GM10248 (cell line): ENCODE measurements around the gene CYFIP2.
"Not testable (repeated sequence)": the region's sequence is repeated elsewhere in the genome, so short reads cannot be mapped to it uniquely, and the experiment has no call there.

Source experiments
- CTCF ChIA-PET: fragments of 300-600 bp; sonication (Branson Sonifier 250); formaldehyde crosslinking; extraction: SDS; loops from one replicate; lab custom pipeline; 2021; ENCODE audit warnings: antibody characterized with exemption; lab: Yijun Ruan, JAX
- POLR2A ChIA-PET: fragments of 350-650 bp; sonication (Branson Sonifier 250); formaldehyde crosslinking; extraction: SDS; loops from one replicate; lab custom pipeline; 2020; ENCODE audit warnings: antibody characterized with exemption; lab: Yijun Ruan, JAX
- DNase-seq: peaks from one replicate; pipeline ENCODE4 v3.0.0; 2012; ENCODE audit errors: extremely low spot score
- TF ChIP-seq, protein P1 (sequence below): IDR thresholded peaks from 2 replicates; pipeline ENCODE4 v1.5.1; 2012; ENCODE audit warnings: mild to moderate bottlenecking, low read depth; ENCODE audit errors: extremely low read depth, missing control alignments, control extremely low read depth

CYFIP2 gene

DNA sequence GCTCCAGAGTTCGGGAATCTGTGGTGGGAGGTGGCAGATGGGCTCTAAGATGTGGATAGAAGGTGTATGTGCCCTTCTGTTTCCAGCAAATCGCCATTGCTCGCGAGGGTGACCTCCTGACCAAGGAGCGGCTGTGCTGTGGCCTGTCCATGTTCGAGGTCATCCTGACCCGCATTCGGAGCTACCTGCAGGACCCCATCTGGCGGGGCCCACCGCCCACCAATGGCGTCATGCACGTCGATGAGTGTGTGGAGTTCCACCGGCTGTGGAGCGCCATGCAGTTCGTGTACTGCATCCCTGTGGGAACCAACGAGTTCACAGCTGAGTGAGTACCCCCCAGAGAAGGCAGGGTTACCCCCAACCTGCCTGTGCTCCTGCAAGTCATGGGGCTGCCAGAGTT is 123.2 kb downstream of the CYFIP2 start:
- TF ChIP-seq, protein P1, sequence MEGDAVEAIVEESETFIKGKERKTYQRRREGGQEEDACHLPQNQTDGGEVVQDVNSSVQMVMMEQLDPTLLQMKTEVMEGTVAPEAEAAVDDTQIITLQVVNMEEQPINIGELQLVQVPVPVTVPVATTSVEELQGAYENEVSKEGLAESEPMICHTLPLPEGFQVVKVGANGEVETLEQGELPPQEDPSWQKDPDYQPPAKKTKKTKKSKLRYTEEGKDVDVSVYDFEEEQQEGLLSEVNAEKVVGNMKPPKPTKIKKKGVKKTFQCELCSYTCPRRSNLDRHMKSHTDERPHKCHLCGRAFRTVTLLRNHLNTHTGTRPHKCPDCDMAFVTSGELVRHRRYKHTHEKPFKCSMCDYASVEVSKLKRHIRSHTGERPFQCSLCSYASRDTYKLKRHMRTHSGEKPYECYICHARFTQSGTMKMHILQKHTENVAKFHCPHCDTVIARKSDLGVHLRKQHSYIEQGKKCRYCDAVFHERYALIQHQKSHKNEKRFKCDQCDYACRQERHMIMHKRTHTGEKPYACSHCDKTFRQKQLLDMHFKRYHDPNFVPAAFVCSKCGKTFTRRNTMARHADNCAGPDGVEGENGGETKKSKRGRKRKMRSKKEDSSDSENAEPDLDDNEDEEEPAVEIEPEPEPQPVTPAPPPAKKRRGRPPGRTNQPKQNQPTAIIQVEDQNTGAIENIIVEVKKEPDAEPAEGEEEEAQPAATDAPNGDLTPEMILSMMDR, result no peak
- POLR2A ChIA-PET, result no interaction called here
- DNase-seq, result no peak
- CTCF ChIA-PET, result interaction anchor here (1.5 to 2.5 kb wide), 3 partner anchors 12 to 354 kb away, joined by 3 to 12 read pairs (median 4); partner anchors contain the start of gene LSM11

DNA sequence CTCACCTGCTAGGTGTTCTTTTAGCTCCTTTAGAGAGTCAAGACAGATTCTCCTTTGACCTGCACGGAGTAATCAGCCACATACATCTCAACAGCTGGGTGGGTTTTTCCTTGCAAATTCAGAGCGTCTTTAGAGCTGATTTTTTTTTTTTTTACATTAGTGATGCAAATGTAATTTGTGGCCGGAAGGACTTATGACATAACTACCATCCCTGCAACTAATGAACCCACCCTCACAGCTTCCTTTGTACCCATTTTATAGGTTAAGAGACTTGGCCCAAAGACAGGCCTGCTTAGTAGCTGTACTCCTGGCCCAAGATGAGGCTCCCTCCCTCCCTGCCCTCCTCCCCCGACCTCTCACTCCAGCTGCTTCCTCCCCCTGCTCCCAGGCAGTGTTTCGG is 124.2 kb downstream of the CYFIP2 start:
- DNase-seq, result no peak
- ChIA-PET POLR2A (interaction anchor here (0.7 kb wide), 1 partner anchor 31 kb away, joined by 11 read pairs; no protein-coding TSS in a partner anchor), CTCF (interaction anchor here (0.6 to 2.5 kb wide), 3 partner anchors 11 to 353 kb away, joined by 4 to 12 read pairs (median 4); partner anchors contain the start of gene LSM11)
- TF ChIP-seq, protein P1, result no peak

DNA sequence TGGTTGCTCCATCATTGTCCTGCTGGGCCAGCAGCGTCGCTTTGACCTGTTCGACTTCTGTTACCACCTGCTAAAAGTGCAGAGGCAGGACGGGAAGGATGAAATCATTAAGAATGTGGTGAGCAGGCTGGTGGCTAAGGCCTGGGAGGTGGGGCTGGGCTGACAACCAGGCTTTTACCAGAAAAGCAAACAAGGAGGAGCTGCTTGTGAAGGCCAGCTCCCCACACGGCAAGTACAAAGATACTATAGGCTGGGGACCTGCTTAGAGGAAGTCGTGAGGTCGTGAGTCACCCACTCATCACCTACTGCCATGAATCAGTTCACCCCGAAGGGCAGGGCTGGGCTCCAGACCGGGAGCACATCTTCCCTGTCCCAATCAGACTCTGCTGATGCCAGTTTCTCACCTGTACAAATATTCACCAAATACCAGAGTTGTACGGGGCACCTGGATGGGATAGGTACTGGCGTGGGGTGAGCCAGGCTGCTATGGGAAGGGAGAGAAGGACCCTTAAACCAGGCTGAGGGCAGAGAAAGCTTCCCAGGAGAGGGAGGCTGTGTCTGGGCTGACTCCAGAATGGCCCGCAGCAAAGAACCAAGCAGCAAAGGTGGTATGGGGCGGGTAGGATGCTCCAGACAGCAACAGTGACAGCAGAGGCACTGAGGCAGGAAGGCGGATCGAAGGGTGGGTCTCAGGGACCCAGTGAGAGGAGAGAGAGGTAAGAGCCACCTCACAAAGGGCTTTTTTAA is 124.8 kb downstream of the CYFIP2 start:
- CTCF ChIA-PET, result interaction anchor here (0.6 to 2.5 kb wide), 3 partner anchors 11 to 353 kb away, joined by 4 to 12 read pairs (median 4); partner anchors contain the start of gene LSM11
- DNase-seq, result no peak
- POLR2A ChIA-PET, result interaction anchor here (0.7 kb wide), 1 partner anchor 31 kb away, joined by 11 read pairs; no protein-coding TSS in a partner anchor
- TF ChIP-seq, protein P1, result no peak

DNA sequence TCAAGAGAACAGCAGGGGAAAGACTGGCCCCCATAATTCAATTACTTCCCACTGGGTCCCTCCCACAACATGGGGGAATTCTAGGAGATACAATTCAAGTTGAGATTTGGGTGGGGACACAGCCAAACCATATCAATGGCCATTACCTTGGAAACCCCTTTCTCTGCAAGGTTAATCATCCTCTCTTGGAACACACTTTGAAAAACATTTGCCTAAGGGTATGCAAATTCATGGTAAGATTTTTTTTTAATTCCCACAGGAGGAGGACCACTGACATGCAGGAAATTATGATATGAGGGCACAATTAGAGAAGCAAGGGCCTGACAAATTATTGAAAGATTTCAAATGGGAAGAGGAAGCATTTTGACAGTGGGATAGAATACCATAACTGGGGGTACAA is 132.4 kb downstream of the CYFIP2 start:
- DNase-seq, result no peak
- TF ChIP-seq, protein P1, result no peak
- POLR2A ChIA-PET, result no interaction called here
- CTCF ChIA-PET, result no interaction called here

DNA sequence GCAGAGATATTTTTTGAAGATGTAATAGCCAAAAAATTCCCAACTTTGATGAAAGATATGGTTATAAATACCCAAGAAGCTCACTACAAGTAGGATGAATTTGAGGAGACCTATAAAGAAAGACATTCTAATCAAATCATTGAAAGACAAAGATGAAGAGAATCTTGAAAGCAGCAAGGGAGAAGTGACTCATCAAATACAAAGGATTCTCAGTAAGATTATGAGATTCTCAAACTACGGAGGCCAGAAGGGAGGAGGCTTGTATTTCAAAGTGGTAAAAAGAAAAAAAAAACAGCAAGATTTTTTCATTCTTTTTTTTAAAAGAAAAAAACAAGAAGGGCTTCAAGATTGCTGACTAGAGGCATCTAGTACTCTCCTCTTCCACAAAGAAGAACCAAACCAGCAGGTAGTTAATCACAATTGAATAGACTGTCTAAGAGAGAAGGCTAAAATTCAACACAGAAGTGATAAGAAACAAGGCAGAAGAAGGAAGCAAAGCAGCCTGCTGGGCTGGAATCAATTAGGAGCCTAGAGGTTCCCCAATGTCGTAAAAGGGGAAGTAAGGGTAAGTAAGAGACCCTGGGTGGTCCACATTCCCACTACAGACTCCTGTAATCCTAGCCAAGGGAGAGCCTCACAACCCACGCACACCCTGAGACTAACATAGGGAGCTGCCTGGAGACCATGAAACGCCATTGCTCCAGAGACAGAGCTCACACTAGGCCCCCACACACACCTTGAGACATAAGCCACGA is 135.0 kb downstream of the CYFIP2 start:
- CTCF ChIA-PET, result interaction anchor here (1.2 to 1.5 kb wide), 4 partner anchors 11 to 416 kb away, joined by 3 to 4 read pairs (median 4); no protein-coding TSS in a partner anchor
- no peak for DNase-seq
- POLR2A ChIA-PET, result no interaction called here
- TF ChIP-seq, protein P1, result no peak

DNA sequence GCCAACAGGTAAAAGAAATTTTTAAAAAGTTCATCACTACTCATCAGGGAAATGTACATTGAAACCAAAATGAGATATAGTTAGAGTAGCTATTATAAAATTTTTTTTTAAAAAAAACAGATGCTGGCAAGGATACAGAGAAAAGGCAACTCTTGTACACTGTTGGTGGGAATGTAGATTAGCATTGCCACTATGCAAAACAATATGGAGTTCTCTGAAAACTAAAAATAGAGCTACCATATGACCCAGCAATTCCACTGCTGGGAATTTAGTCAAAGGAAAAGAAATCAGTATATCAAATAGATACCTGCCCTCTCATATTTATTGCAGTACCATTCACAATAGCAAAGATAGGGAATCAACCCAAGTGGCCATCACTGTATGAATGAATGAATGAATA is 149.9 kb downstream of the CYFIP2 start:
- ChIA-PET CTCF (interaction anchor here (0.7 to 1.4 kb wide), 2 partner anchors 15 to 16 kb away, joined by 3 to 5 read pairs; no protein-coding TSS in a partner anchor), POLR2A (no interaction called here)
- no peak for DNase-seq
- TF ChIP-seq, protein P1, result no peak

DNA sequence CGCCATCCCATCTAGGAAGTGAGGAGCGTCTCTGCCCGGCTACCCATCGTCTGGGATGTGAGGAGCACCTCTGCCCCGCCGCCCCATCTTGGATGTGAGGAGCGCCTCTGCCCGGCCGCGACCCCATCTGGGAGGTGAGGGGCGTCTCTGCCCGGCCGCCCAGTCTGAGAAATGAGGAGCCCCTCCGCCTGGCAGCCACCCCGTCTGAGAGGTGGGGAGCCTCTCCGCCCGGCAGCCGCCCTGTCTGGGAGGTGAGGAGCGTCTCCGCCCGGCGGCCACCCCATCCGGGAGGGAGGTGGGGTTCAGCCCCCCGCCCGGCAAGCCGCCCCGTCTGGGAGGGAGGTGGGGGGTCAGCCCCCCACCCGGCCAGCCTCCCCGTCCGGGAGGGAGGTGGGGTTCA is 153.6 kb downstream of the CYFIP2 start:
- CTCF ChIA-PET, DNase-seq, POLR2A ChIA-PET: not testable (repeated sequence)

DNA sequence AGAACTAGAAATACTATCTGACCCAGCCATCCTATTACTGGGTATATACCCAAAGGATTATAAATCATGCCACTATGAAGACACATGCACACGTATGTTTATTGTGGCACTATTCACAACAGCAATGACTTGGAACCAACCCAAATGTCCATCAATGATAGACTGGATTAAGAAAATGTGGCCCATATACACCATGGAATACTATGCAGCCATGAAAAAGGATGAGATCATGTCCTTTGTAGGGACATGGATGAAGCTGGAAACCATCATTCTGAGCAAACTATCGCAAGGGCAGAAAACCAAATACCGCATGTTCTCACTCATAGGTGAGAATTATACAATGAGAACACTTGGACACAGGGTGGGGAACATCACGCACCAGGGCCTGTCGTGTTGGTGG is 164.0 kb downstream of the CYFIP2 start:
- DNase-seq, POLR2A ChIA-PET: not testable (repeated sequence)
- CTCF ChIA-PET, result interaction anchor here (0.9 to 5.1 kb wide), 3 partner anchors 42 to 55 kb away, joined by 3 to 38 read pairs (median 6); no protein-coding TSS in a partner anchor
